Measurements from ENCODE around the gene CBFA2T2.
"Not testable (repeated sequence)": the region's sequence is repeated elsewhere in the genome, so short reads cannot be mapped to it uniquely, and the experiment has no call there.

The CBFA2T2 gene

GRCh38 chr20:33470866-33471265, 19.0 kb upstream of the CBFA2T2 start:
- DNase-seq: no peak

DNA sequence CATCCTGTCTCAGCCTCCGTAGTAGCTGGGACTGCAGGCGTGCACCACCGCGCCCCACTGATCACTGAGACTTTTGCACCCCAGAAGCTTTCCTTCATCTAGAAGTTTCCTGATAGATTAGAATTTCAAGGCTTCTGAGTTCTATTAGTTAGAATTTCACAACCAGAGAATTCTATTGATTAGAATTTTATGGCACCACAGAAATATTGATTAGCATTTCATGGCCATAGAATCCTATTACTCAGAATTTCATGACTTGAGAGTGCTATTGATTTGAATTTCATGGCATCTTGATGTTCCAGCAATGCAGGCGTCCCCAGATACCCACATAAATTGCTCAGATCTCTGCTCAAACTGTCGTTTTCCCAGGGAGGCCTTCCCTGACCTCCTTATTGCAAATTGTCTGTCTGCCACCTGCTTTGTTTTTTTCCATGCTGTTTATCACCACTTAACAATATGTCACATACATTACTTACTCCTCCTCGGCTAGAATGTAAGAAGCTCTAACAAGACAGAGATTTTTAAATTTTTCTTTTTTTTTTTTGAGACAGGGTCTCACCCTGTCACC, 16.9 kb upstream of the CBFA2T2 start:
- no peak for DNase-seq

DNA sequence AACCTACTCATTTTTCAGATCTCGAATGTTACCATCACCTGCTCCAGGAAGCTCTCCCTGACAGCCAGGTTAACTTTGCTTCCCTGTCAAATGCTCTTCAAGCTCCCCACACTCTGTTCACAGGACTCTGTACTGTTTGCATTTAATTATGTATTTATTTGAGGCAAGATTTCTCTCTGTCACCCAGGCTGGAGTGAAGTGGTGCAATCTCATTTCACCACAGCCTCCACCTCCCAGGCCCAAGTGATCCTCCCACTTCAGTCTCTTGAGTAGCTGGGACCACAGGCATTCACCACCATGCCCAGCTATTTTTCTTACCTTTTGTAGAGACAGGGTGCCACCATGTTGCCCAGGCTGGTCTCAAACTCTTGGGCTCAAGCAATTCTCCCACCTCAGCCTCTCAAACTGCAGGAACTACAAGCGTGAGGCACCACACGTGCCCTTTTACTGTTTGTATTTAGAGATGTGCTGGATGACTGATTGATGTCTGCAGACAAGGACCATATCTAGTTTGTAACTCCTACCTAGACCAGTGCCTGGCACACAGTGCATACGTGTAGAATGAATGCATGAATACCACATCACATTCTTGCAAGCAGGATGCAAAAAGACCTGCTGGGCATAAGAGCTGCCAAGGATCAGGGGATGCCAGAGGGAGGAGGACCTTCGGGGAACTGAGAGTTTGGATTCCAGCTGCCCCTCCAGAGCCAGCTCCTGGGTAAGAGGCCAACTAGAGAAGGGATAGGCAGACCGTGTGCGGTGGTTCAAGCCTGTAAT, 15.6 kb upstream of the CBFA2T2 start:
- no peak for DNase-seq

DNA sequence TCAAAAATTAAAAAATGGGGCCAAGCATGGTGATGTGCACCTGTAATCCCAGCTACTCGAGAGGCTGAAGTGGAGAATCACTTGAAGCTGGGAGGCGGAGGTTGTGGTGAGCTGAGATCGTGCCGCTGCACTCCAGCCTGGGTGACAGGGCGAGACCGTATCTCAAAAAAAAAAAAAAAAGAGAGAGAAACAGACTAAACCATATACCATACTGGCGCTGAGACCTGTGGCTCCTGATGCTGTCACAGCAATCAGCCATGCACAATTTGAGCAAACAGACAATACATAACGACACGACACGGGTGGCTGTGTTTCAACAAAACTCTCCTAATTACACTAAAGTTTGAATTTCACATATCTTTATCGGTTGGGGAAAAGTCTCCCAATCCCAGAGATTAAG, 14.9 kb upstream of the CBFA2T2 start:
- DNase-seq: no peak

DNA sequence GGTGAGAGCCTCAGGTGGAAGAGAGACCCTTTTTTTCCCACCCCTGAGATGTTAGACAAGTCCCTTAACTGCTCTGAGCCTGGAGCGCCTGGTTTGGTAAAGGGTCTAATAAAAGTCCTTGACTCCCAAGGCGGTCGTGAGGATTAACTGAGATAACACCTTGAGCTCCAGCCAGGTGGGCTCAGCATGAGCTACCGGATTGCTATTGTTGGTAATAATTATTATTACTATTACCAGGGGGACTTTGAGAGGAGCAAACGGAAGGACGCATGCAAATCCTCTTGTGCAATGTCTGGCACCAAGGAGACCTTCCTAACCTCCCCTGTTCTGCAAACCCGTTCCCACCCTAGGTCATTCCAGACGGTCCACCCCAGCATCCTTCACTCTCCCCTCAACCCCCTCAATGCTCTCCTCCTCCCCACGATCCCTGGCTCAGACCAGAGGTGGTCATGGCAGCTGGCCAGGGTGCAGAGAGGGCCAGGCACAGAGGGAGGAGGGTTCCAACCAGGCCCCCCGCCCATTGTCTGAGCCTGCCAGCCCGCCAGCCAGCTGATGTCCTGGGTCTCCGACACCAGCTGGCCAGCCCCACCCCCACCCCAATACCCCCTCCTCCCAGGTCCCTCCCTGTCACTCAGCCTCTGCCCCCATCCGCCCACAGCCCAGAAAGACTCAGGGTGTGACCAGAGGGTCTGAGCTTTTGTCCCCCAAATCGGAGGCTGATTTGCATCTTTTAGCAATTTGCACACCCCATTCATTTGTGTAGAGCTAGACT, 14.3 kb upstream of the CBFA2T2 start:
- DNase-seq: no peak

GRCh38 chr20:33477386-33478234, 12.3 kb upstream of the CBFA2T2 start:
- no peak for DNase-seq

DNA sequence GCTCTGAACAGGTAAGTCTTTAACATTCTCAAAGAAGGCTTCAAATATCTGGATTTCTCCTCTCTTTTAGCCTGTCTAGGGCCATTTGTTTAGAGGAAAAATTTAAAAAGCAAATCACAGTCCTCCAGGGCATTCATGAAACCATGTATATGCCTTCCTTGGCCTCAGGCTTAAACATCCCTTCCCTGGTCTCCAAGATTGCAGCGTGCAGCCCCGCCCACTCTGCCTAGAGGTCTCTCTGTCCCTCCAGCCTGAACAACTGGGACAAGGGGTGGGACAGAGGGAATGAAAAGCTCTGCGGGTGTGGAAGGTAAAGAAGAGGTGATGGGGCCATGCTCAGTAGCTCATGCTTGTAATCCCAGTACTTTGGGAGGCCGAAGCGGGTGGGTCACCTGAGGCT, 9.8 kb upstream of the CBFA2T2 start:
- DNase-seq: no peak

- no peak for DNase-seq
Observed at GRCh38 chr20:33481431-33481941, 8.4 kb upstream of the CBFA2T2 start.

DNA sequence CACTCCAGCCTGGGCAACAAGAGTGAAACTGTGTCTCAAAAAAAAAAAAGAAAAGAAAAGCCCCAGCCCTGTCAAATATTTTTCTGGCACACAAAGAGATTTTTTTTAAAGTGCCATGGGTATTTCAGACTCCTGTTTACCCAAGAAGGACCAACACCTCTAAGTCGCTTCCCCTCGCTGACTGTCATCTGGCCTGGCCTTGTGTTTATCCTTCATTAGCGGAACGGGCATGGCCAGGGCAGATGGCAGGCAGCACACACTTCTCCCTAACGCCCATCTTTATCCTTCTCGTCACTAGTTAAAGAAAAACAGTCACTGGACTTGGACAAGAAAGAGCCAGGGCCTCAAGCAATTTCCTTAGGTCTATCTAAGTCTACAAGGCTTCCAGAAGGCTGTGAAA, 7.3 kb upstream of the CBFA2T2 start:
- DNase-seq: no peak

DNA sequence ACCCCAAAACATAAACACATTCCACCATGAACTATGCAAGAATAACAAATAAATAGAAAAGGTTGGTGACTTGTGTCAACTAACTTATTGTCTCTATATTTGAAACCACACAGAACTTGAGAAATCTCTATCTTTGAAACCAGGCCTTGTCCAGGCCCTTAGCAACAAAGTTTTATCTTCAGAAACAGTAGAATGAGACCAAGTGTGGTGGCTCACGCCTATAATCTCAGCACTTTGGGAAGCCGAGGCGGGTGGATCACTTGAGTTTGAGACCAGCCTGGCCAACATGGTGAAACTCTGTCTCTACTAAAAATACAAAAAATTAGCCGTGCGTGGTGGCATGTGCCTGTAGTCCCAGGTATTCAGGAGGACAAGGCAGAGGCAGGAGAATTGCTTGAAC, 6.7 kb upstream of the CBFA2T2 start:
- DNase-seq: not testable (repeated sequence)

- DNase-seq: no peak
Observed at GRCh38 chr20:33488201-33488600, 1.7 kb upstream of the CBFA2T2 start.

- not testable (repeated sequence) for DNase-seq
Observed at GRCh38 chr20:33488661-33489494, 1.0 kb upstream of the CBFA2T2 start.

DNA sequence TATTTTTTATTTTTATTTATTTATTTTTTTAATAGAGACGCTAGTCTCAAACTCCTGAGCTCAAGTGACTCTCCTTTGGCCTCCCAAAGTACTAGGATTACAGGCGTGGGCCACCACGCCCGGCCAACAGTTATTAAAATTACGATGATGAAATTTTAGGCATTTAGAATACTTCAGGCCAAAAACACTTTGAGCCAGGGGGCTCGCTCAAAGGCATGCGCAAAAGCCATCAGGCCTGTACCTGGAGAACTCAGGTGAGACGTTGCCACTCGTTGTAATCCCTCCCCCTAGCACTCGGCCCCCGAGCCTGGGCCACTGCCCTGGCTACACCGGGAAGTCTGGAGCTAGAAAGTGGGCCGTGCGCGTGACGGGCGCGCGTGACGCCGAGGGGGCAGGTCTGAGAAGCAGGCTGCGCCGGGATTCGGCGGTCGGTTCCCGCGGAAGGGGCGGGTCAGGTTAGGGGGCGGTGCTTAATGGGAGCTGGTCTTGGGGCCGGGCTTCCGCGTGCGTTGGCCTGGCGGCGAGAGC, 337 bp upstream of the CBFA2T2 start:
- DNase-seq: peak; percentile 96

DNA sequence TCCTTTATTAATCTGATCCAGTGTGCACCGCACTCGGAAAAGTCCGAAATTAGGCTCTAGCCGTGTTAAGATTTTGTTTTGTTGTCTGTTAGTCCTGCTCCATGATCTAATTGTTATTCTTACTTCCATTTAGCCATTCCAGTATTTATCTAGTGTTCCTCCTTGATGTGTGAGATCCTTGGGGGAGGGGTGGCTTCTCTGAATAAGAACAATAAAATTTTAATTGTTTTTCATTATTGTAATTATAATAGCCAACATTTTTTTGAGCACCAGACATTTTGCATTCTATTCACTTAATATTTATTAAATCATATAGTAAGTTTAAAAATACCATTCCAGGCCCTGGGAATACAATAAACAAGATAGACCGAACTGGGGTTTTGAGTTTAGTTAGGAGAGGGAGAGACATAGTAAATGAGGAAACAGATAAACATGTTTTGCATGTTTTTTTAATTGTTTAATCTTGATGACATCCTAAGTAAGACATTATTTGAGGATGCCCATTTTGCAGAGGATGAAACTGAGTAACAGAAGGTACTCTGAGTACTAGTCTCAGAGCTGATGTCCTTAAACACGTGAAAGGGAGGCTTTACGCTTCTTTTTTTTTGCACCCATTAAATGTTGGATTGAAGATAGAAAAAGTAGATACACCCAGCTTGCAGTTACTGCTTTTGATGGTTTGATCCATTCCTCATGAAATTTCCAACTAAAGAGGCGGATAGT, 1.2 kb downstream of the CBFA2T2 start:
- DNase-seq: no peak

DNA sequence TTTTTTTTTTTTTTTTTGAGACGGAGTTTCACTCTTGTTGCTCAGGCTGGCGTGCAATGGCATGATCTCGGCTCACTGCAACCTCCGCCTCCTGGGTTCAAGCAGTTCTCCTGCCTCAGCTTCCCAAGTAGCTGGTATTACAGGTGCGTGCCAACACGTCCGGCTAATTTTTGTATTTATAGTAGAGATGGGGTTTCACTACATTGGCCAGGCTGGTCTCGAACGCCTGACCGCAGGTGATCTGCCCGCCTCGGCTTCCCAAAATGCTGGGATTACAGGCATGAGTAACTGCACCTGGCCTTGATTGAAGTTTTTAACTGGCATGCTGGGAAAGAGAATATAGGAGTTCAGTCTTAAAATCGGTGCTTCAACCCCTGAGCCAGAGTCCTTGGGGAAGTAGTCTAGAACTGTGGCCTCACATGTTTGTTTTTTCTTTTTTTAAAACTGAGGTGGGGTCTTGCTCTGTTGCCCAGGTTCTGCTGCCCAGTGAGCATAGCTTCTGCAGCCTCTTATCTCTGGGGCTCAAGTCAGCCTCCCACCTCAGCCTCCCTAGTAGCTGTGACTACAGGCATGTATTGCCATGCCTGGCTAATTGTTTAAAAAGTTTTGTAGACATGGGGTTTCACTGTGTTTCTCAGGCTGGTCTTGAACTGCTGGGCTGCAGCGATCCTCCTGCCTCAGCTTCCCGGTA, 3.3 kb downstream of the CBFA2T2 start:
- DNase-seq: no peak

DNA sequence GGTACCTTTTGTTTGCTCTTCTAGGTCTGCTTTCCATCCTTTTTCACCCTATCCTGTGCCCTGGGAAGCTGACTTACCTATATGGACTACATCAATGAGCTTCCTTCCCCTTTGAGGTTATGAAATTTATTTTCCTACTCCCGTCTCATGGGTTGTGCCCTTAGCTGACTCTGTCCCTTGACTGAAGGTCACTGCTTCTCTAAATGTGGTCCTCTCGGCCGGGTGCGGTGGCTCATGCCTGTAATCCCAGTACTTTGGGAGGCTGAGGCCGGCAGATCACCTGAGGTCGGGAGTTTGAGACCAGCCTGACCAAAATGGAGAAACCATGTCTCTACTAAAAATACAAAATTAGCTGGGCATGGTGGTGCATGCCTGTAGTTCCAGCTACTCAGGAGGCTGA, 6.9 kb downstream of the CBFA2T2 start:
- not testable (repeated sequence) for DNase-seq

DNA sequence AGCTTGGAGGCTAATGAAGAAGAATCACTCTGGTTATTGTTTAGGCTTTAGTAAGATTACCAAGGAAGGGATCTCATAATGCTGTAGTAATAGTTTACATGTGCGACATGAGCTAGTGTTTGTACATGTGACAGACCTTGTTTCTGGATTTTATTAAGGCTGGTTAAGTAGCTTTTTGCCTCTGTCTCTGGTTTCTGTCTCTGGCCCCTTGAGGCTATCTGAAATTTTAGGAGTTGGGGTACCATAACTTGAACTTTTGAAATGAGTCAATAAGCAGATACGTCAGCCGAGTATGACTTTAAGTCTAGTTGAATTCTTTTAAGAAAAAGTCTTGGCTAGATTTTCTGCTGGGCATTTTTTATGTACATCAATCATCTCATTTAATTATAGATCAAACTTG, 9.5 kb downstream of the CBFA2T2 start:
- DNase-seq: no peak

- DNase-seq: no peak
Observed at GRCh38 chr20:33501000-33501399, 11.1 kb downstream of the CBFA2T2 start.

GRCh38 chr20:33503564-33503963, 13.7 kb downstream of the CBFA2T2 start:
- DNase-seq: no peak

DNA sequence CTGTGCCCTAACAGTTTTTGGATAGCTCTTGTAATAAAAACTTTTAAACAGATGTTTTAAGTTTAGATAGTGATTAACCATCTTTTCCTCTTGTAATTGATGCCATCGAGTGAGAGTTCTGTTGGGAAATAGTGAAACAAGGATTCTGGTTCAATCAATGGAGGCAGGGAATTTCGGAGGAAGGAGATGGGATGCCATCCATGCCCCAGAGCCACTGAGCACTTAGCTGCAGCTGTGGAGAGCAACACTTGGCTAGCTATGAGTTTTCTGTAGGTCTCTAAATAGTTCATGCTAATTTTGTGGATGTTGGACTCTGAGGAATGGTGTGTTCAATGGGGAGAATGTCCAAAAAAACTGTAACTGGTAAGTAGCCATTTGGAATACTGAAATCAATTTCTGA, 16.7 kb downstream of the CBFA2T2 start:
- no peak for DNase-seq

All from fibroblast of skin of back (primary cell).